ENCODE results near the gene FEZF1.

DNA sequence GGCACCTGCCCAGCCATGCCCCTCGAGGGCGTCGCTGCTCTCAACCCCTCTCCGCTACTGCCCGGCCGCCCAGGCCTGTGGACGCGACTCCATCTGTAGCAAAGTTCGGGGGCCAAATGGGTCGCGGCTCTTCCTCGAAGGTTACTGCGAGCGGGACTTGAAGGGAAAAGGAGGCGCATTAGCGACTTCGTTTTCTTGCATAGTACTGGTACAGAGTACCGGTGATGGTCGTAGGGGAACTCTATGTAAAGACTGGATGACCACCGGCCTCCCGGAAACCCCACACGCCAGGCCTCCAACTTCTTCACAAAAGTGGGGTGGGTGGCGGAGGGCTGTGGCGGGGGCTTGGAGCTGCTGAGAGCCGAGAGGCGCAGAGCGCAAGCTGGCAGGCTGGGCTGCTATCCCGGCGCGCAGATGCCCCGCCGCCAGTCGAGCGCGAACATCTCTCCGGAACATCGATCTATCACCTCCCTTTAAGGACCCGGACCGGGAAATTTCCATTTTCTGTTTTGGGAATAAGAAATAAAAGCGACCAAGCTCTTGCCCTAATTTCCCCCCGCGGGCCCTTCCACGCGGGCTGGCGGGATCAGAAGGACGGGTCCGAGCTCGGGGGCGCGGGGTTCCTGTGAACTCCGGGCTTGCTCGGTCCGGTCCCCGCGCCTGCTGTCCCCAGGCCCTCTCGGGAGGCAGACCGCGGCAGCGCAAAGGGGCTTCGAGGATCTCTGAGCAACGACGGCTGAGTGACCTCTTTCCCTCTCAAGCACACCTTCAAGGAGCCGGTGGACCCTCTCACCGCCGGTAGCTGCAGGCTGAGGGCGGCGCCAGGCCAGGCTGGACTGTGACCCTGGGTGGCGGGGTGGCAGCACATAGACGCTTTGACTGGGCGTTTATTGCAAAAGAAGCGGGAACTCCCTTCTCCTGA is 12.2 kb upstream of the FEZF1 start:
- TF ChIP-seq, protein P1, sequence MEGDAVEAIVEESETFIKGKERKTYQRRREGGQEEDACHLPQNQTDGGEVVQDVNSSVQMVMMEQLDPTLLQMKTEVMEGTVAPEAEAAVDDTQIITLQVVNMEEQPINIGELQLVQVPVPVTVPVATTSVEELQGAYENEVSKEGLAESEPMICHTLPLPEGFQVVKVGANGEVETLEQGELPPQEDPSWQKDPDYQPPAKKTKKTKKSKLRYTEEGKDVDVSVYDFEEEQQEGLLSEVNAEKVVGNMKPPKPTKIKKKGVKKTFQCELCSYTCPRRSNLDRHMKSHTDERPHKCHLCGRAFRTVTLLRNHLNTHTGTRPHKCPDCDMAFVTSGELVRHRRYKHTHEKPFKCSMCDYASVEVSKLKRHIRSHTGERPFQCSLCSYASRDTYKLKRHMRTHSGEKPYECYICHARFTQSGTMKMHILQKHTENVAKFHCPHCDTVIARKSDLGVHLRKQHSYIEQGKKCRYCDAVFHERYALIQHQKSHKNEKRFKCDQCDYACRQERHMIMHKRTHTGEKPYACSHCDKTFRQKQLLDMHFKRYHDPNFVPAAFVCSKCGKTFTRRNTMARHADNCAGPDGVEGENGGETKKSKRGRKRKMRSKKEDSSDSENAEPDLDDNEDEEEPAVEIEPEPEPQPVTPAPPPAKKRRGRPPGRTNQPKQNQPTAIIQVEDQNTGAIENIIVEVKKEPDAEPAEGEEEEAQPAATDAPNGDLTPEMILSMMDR (IDR thresholded peaks at IDR 0.05; ENCODE audit: low read depth, low read length, missing input control): no peak
- TF ChIP-seq JUND (IDR thresholded peaks at IDR 0.05): no peak
- TF ChIP-seq, protein P2, sequence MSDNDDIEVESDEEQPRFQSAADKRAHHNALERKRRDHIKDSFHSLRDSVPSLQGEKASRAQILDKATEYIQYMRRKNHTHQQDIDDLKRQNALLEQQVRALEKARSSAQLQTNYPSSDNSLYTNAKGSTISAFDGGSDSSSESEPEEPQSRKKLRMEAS (IDR thresholded peaks at IDR 0.05): no peak
- no peak for TF ChIP-seq TAF1 (conservative IDR thresholded peaks at IDR 0.05)
- TF ChIP-seq, protein P3, sequence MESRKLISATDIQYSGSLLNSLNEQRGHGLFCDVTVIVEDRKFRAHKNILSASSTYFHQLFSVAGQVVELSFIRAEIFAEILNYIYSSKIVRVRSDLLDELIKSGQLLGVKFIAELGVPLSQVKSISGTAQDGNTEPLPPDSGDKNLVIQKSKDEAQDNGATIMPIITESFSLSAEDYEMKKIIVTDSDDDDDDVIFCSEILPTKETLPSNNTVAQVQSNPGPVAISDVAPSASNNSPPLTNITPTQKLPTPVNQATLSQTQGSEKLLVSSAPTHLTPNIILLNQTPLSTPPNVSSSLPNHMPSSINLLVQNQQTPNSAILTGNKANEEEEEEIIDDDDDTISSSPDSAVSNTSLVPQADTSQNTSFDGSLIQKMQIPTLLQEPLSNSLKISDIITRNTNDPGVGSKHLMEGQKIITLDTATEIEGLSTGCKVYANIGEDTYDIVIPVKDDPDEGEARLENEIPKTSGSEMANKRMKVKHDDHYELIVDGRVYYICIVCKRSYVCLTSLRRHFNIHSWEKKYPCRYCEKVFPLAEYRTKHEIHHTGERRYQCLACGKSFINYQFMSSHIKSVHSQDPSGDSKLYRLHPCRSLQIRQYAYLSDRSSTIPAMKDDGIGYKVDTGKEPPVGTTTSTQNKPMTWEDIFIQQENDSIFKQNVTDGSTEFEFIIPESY (IDR thresholded peaks at IDR 0.05): no peak

Measured in liver (tissue), 3 donors.